Sigmoid colon (tissue), 7 donors: ENCODE measurements around the gene PLXNA4. TPM values are rescaled to one million over a fixed set of nuclear protein-coding genes. Genes with fewer than 3 reads are reported as not detected.

Experiments
- DNase-seq: peaks from one replicate; pipeline ENCODE4 v3.0.0-alpha.2; 2019
- H3K27ac ChIP-seq, 4 donors: fragments of 200-600 bp; sonication (generic); one replicate each; pipeline ENCODE4 v1.5.1; 2016 to 2019; ENCODE audit warnings: mild to moderate bottlenecking in 1 of 4
- H3K27me3 ChIP-seq, 3 donors: fragments of 200-600 bp; sonication (generic); one replicate each; pipeline ENCODE4 v1.5.1; 2019; ENCODE audit warnings: mild to moderate bottlenecking in 1 of 3
- H3K36me3 ChIP-seq, 4 donors: fragments of 200-600 bp; sonication (generic); one replicate each; pipeline ENCODE4 v1.5.1; 2016 to 2019
- H3K4me1 ChIP-seq, 4 donors: fragments of 200-600 bp; sonication (generic); one replicate each; pipeline ENCODE4 v1.5.1; 2017 to 2019
- H3K4me3 ChIP-seq, 4 donors: fragments of 200-600 bp; sonication (generic); one replicate each; pipeline ENCODE4 v1.5.1; 2017 to 2019; ENCODE audit warnings: mild to moderate bottlenecking in 2 of 4, moderate library complexity in 1 of 4
- H3K9me3 ChIP-seq, 4 donors: fragments of 200-600 bp in 3 of 4; sonication (generic) in 3 of 4; one replicate each; pipeline versions ENCODE4 v1.5.1 to v1.6.1; 2013 to 2019
- EP300 ChIP-seq, 4 donors: sonication (generic); formaldehyde crosslinking; IDR thresholded peaks; one replicate each; pipeline ENCODE4 v1.6.1; 2017; ENCODE audit warnings: antibody characterized with exemption in 4 of 4
- POLR2A ChIP-seq, 2 donors: fragments of 450-650 bp; IDR thresholded peaks; one replicate each; pipeline ENCODE4 v1.6.1; 2016; ENCODE audit warnings: antibody characterized with exemption in 2 of 2, mild to moderate bottlenecking in 2 of 2, moderate library complexity in 2 of 2
- POLR2AphosphoS5 ChIP-seq, 4 donors: sonication (generic); formaldehyde crosslinking; IDR thresholded peaks; one replicate each; pipeline ENCODE4 v1.6.1; 2017; ENCODE audit warnings: antibody characterized with exemption in 4 of 4
- WGBS, 2 donors: extraction: QIAGEN DNeasy Blood & Tissue Kit; methylation state at CpG; one replicate each; pipeline ENCODE4 v1.1.7; 2013; 5-methylcytosine and 5-hydroxymethylcytosine counted together
- intact Hi-C: fragments of 100-400 bp; cut with DNase I; formaldehyde crosslinking; loops from one replicate; pipeline ENCODE4 v1.15.1; 2023
- polyA plus RNA-seq, 3 donors: library from polyadenylated mRNA; stranded (reverse); fragments of 200-250 nt; gene quantifications; one replicate each; pipeline ENCODE4 v1.2.3, GENCODE V29; 2013
- total RNA-seq, 4 donors: library from RNA; depleted of rRNA; stranded (reverse); fragments of >200 nt; gene quantifications; one replicate each; pipeline ENCODE4 v1.1.0, GENCODE V29; 2016
- TF ChIP-seq, protein P1 (sequence below), 4 experiments: fragments of 450-650 bp in 3 of 4; fragments of 200-600 bp in 1 of 4; IDR thresholded peaks; one replicate each; pipeline ENCODE4 v1.5.1; 2016 to 2019; ENCODE audit warnings: antibody characterized with exemption in 4 of 4, mild to moderate bottlenecking in 3 of 4, moderate library complexity in 2 of 4
- donor health status: healthy with polysubstance abuse.
- donor health status: Bipolar disorder and iron deficiency.
- donor health status: healthy.

PLXNA4 gene
- total and polyA plus RNA-seq, 7 donors: under 0.01 to 10.5 (median 3.7) TPM; not detected in 1

DNA sequence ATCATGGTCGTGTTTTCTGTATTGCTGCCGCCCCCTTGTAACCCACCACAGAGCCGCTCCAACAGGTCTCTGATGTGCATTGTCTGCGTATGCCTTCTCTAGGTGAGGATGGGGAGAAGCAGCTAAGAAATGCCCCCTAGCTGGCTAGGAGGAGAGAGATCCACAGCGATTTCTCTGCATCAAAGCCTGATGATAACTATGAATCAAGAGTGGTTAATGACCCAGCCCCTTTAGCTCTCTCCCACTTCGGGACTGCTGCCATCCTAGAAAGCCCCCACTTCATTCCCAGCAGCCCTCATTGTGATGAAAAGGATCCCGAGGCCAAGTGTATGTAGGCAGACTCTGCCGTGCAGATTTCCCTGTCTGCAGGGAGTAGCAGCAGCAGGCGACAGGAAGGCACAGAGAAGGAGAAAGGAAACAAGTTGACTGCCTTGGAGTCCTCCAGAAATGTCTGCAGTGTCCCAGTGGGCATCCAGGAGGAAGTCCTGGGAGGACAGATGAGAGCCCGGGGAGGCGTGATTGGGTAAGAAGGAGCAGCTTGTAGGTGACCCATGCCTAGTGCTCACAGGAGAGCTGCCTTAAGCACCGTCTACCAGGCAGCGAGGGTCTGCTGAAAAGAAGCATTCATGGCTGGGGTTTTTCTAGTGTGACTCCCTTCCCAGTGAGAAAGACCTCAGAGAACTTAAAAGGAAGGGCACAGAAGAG is 2.9 kb downstream of the PLXNA4 start:
- no peaks in the 10 kb centered on the region for H3K36me3 ChIP-seq
- H3K4me3 ChIP-seq: no peak overlapping the region

DNA sequence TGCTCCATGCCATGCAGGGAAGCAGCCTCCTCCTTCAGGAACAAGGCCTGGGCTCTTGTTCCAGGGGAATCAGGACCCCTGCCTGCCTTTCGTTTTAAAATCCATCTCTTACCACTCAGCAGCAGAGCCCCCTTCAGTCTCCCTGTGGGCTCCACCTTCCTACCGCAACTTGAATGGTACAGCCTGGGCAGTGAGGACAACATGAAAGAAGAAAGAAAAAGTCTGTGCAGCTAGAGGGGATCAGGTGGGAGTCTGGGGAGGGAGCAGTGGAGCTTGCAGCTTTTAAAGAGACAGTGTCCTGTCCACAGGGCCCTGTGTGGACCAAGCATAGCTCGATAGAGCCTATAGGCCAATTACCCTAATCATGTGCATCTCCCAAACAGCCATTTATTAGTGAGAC is 3.7 kb downstream of the PLXNA4 start:
- H3K4me3 ChIP-seq: no peak overlapping the region
- H3K36me3 ChIP-seq: no peaks in the 10 kb centered on the region
- WGBS, 2 donors: 43 to 61% methylated on average over 3 of the region's 3 CpGs
- intact Hi-C loops: no loop called here
- TF ChIP-seq POLR2AphosphoS5 (IDR thresholded peaks at IDR 0.05) (no peak), POLR2A (IDR thresholded peaks at IDR 0.05) (no peak), EP300 (IDR thresholded peaks at IDR 0.05) (no peak)
- TF ChIP-seq, protein P1, sequence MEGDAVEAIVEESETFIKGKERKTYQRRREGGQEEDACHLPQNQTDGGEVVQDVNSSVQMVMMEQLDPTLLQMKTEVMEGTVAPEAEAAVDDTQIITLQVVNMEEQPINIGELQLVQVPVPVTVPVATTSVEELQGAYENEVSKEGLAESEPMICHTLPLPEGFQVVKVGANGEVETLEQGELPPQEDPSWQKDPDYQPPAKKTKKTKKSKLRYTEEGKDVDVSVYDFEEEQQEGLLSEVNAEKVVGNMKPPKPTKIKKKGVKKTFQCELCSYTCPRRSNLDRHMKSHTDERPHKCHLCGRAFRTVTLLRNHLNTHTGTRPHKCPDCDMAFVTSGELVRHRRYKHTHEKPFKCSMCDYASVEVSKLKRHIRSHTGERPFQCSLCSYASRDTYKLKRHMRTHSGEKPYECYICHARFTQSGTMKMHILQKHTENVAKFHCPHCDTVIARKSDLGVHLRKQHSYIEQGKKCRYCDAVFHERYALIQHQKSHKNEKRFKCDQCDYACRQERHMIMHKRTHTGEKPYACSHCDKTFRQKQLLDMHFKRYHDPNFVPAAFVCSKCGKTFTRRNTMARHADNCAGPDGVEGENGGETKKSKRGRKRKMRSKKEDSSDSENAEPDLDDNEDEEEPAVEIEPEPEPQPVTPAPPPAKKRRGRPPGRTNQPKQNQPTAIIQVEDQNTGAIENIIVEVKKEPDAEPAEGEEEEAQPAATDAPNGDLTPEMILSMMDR (IDR thresholded peaks at IDR 0.05): no peak
- peaks cover 0 to 34% (median 22%) of the 10 kb centered on the region in 4 donors for H3K4me1 ChIP-seq
- no peak overlapping the region for H3K27ac ChIP-seq
- H3K9me3 ChIP-seq: no peaks in the 10 kb centered on the region
- DNase-seq: no peak
- H3K27me3 ChIP-seq: peaks cover 0 to 61% (median 24%) of the 10 kb centered on the region in 3 donors

More for the DNA sequence above, 2.9 kb downstream of the PLXNA4 start:
- DNase-seq: no peak
- TF ChIP-seq POLR2A (IDR thresholded peaks at IDR 0.05): no peak
- no peak for TF ChIP-seq EP300 (IDR thresholded peaks at IDR 0.05)
- TF ChIP-seq, protein P1 (IDR thresholded peaks at IDR 0.05): no peak
- no peak for TF ChIP-seq POLR2AphosphoS5 (IDR thresholded peaks at IDR 0.05)
- no peak overlapping the region for H3K27ac ChIP-seq
- peaks cover 0 to 55% (median 24%) of the 10 kb centered on the region in 3 donors for H3K27me3 ChIP-seq
- no peaks in the 10 kb centered on the region for H3K9me3 ChIP-seq
- 21 to 22% methylated on average over 13 of the region's 13 CpGs for WGBS, 2 donors
- intact Hi-C loops: no loop called here
- H3K4me1 ChIP-seq: peaks cover 0 to 36% (median 24%) of the 10 kb centered on the region in 4 donors

DNA sequence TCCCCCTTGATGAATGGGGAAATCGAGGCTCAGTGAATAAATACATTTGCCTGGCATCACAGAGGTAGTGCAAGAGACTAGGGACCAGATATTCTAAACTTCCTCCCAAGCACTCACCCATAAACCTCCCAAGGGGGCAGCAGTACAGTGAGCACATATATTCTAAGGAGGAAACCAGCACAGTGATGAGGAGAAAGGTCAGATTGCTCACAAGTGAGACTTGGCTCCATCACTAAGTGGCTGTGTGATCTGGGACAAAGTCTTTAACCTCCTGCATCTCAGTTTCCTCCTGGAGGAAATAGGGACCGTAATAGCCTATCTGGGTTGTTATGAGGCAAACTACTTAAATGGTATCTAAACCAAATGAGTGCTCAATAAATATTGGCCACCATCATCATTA is 4.3 kb downstream of the PLXNA4 start:
- Histone ChIP-seq H3K9me3 (no peaks in the 10 kb centered on the region), H3K4me3 (no peak overlapping the region), H3K27ac (no peak overlapping the region), H3K36me3 (no peaks in the 10 kb centered on the region), H3K4me1 (peaks cover 0 to 30% (median 20%) of the 10 kb centered on the region in 4 donors), H3K27me3 (peaks cover 0 to 62% (median 24%) of the 10 kb centered on the region in 3 donors)
- TF ChIP-seq, protein P1 (IDR thresholded peaks at IDR 0.05): no peak
- no peak for TF ChIP-seq EP300 (IDR thresholded peaks at IDR 0.05)
- TF ChIP-seq POLR2AphosphoS5 (IDR thresholded peaks at IDR 0.05): no peak
- TF ChIP-seq POLR2A (IDR thresholded peaks at IDR 0.05): no peak
- DNase-seq: no peak
- WGBS, 2 donors: 66 to 81% methylated on average over 2 of the region's 2 CpGs
- intact Hi-C loops: no loop called here

DNA sequence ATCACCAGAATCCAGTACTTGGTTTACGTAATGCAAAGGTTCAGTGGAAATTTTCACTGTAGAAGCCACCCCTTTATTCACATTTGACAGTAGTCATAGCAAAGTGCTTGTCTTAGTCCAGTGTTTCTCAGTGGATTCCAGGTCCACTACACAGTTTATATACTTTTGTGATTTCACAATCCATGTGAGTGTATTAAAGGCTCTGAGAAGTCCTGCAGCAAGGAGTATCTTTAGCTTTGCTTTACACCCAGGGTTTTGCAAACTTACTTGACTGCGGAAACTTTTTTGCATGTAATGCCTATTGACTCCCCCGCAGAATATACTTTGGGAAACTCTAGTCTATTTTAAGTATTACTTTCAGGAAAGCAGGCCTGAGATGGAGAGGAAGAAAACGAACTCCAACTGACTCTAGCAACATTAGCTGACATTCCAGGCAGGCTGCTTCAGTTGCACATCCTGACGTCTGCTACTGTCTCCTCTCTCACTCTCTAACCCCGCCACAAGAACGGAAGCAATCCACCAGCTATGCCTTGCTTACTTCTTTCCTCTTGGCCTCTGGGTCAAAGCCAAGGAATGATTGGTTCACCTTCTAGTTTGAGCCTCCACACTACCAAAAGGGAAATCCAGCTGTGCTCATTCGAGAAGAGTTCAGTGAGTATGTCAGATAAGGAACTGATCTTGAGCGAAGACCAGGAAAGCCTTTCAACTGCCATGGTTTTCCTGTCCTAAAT is 6.2 kb downstream of the PLXNA4 start:
- intact Hi-C loops: no loop called here
- H3K27ac ChIP-seq: no peak overlapping the region
- no peaks in the 10 kb centered on the region for H3K36me3 ChIP-seq
- no peak for TF ChIP-seq EP300 (IDR thresholded peaks at IDR 0.05)
- TF ChIP-seq POLR2AphosphoS5 (IDR thresholded peaks at IDR 0.05): no peak
- TF ChIP-seq POLR2A (IDR thresholded peaks at IDR 0.05): no peak
- TF ChIP-seq, protein P1 (IDR thresholded peaks at IDR 0.05): no peak
- no peak overlapping the region for H3K4me3 ChIP-seq
- DNase-seq: no peak
- 54 to 78% methylated on average over 9 of the region's 9 CpGs for WGBS, 2 donors
- no peaks in the 10 kb centered on the region for H3K9me3 ChIP-seq
- peaks cover 0 to 15% (median 3%) of the 10 kb centered on the region in 4 donors for H3K4me1 ChIP-seq
- peaks cover 0 to 55% (median 24%) of the 10 kb centered on the region in 3 donors for H3K27me3 ChIP-seq
